Progenitor cell of endocrine pancreas (in vitro differentiated cells): ENCODE results near the gene FBXL22. TPM values are rescaled to one million over a fixed set of nuclear protein-coding genes. Genes with fewer than 3 reads are reported as not detected.

Experiments
- DNase-seq: peaks from one replicate; pipeline ENCODE4 v3.0.0; 2021; ENCODE audit warnings: low spot score; ENCODE audit not compliant: unreplicated experiment
- H3K27ac Mint-ChIP-seq: 2 replicates; pipeline ENCODE4 v1.8.0; 2021; ENCODE audit warnings: mild to moderate bottlenecking, moderate library complexity, mixed read lengths
- H3K27me3 Mint-ChIP-seq: 2 replicates; pipeline ENCODE4 v1.8.0; 2021; ENCODE audit warnings: mixed read lengths
- H3K36me3 Mint-ChIP-seq: 2 replicates; pipeline ENCODE4 v1.8.0; 2022; ENCODE audit warnings: mixed read lengths; ENCODE audit not compliant: insufficient read depth
- H3K4me1 Mint-ChIP-seq: 2 replicates; pipeline ENCODE4 v1.8.0; 2021; ENCODE audit warnings: low read depth, mixed read lengths
- H3K4me3 Mint-ChIP-seq: 2 replicates; pipeline ENCODE4 v1.8.0; 2021; ENCODE audit warnings: low read depth, mild to moderate bottlenecking, moderate library complexity, mixed read lengths
- H3K9me3 Mint-ChIP-seq: 2 replicates; pipeline ENCODE4 v1.8.0; 2021; ENCODE audit warnings: low read depth, mixed read lengths
- CTCF ChIP-seq: fragments of 200-600 bp; sonication (generic); IDR thresholded peaks from one replicate; pipeline ENCODE4 v1.5.0; 2021; ENCODE audit warnings: antibody characterized with exemption, mild to moderate bottlenecking; ENCODE audit not compliant: unreplicated experiment
- total RNA-seq: library from RNA; stranded (reverse); gene quantifications from 2 replicates; pipeline ENCODE4 v1.2.1, GENCODE V29; 2021

The FBXL22 gene
- total RNA-seq, 1 donor from 2014 or later: 0.31 TPM

GRCh38 chr15:63605816-63606215 lies 8.6 kb downstream of the FBXL22 start:
- Mint-ChIP-seq H3K4me1 (peaks cover 17% of the 10 kb centered on the region), H3K27me3 (peaks cover 13% of the 10 kb centered on the region), H3K36me3 (peaks cover 13% of the 10 kb centered on the region), H3K27ac (no peak overlapping the region), H3K4me3 (no peak overlapping the region), H3K9me3 (no peaks in the 10 kb centered on the region)
- DNase-seq: no peak
- no peak for TF ChIP-seq CTCF

GRCh38 chr15:63606308-63606707 lies 9.1 kb downstream of the FBXL22 start:
- no peak for DNase-seq
- H3K4me1 Mint-ChIP-seq: peaks cover 20% of the 10 kb centered on the region
- peaks cover 13% of the 10 kb centered on the region for H3K27me3 Mint-ChIP-seq
- no peaks in the 10 kb centered on the region for H3K9me3 Mint-ChIP-seq
- H3K27ac Mint-ChIP-seq: no peak overlapping the region
- H3K36me3 Mint-ChIP-seq: peaks cover 13% of the 10 kb centered on the region
- no peak overlapping the region for H3K4me3 Mint-ChIP-seq
- no peak for TF ChIP-seq CTCF

GRCh38 chr15:63608989-63609388 lies 11.8 kb downstream of the FBXL22 start:
- DNase-seq: no peak
- Mint-ChIP-seq H3K27ac (peak overlapping the region; percentile 44), H3K4me3 (no peak overlapping the region), H3K4me1 (peaks cover 13% of the 10 kb centered on the region), H3K36me3 (peaks cover 20% of the 10 kb centered on the region), H3K9me3 (no peaks in the 10 kb centered on the region), H3K27me3 (no peaks in the 10 kb centered on the region)
- no peak for TF ChIP-seq CTCF

GRCh38 chr15:63609448-63609847 lies 12.3 kb downstream of the FBXL22 start:
- no peak for DNase-seq
- Mint-ChIP-seq H3K4me1 (peaks cover 13% of the 10 kb centered on the region), H3K36me3 (peaks cover 20% of the 10 kb centered on the region), H3K9me3 (no peaks in the 10 kb centered on the region), H3K27ac (no peak overlapping the region), H3K4me3 (no peak overlapping the region), H3K27me3 (no peaks in the 10 kb centered on the region)
- no peak for TF ChIP-seq CTCF

DNA sequence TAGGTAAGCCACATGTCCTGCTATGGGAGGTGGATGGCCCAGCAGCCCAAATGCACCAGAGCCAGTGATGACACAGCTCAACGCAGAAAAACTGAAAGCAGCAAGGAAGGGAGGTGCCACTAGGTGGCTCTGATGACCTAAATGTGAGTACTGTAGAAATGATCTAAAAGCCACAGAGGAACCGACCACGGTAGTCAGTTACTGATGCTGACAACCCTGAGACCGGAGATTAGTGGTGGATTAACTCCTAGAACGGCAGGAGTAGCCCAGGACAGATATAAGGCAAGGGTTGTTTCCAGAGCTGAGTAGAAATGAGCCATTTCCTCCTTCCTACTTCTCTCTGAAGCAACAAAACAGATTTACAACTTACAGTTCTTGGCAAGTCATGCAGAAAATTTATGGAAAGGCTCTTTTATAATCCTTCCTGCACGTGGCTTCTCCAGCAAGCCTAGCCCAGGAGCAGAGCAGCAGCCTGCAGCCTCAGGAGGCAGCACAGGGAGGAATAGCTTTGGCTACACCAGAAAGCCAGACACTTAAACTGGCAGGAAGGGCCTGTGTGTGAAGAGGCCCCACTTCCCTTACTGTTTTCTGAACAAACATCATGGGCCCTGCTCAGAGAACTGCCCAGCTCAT lies 13.1 kb downstream of the FBXL22 start:
- Mint-ChIP-seq H3K27ac (peak overlapping the region; percentile 19), H3K9me3 (no peaks in the 10 kb centered on the region), H3K4me1 (peaks cover 13% of the 10 kb centered on the region), H3K36me3 (peaks cover 25% of the 10 kb centered on the region), H3K4me3 (no peak overlapping the region), H3K27me3 (no peaks in the 10 kb centered on the region)
- DNase-seq: peak; percentile 31
- peak; percentile 75 for TF ChIP-seq CTCF
